HepG2 (cell line): ENCODE measurements around the gene PARP6. TPM values are rescaled to one million over a fixed set of nuclear protein-coding genes. Genes with fewer than 3 reads are reported as not detected.

Experiments used
- ATAC-seq: fragments of 200-7000 bp; cut with Tn5 transposase; 3 replicates; pipeline ENCODE4 v1.9.1; 2020; ENCODE audit warnings: mild to moderate bottlenecking, moderate library complexity
- BruUV-seq: library from RNA; stranded (reverse); fragments of 400-500 nt; replicated peaks from 2 replicates; lab custom pipeline; 2021; lab: Mats Ljungman, UMichigan
- CTCF ChIA-PET: fragments of 300-600 bp; formaldehyde crosslinking; extraction: SDS; loops from one replicate; lab custom pipeline; 2021; ENCODE audit warnings: low total read pairs, inconsistent platforms, low intra/inter-chr PET ratio; lab: Yijun Ruan, JAX
- POLR2A ChIA-PET: fragments of 350-600 bp; sonication (Branson Sonifier 250); formaldehyde crosslinking; loops from one replicate; lab custom pipeline; 2020; ENCODE audit warnings: antibody characterized with exemption, inconsistent platforms; lab: Yijun Ruan, JAX
- DNase-seq: peaks from one replicate; pipeline ENCODE4 v3.0.0-alpha.2; 2015; ENCODE audit warnings: low spot score
- FAIRE-seq: peaks from 3 replicates; lab custom pipeline; 2011; peaks lifted over from hg19 to GRCh38; lab: Jason Lieb, UNC
- H2AFZ ChIP-seq: one replicate; pipeline ENCODE4 v1.6.1; 2011; ENCODE audit warnings: low read length, inconsistent platforms
- H3K27ac ChIP-seq: fragments of 300-600 bp; 3 replicates; pipeline ENCODE4 v1.8.0; 2011; ENCODE audit warnings: mixed run types, mild to moderate bottlenecking, mixed read lengths, low read length, inconsistent platforms; ENCODE audit not compliant: insufficient read depth; ENCODE audit errors: extremely low read length
- H3K27me3 ChIP-seq, 2 experiments: fragments of 200-600 bp in 1 of 2; 2 replicates in 1 of 2; 3 replicates in 1 of 2; pipeline versions ENCODE4 v1.6.0 to v1.8.0; 2011; ENCODE audit warnings: low read length in 2 of 2, mild to moderate bottlenecking in 2 of 2, moderate library complexity in 2 of 2, inconsistent platforms in 1 of 2; ENCODE audit not compliant: insufficient read depth in 2 of 2, control insufficient read depth in 1 of 2
- H3K36me3 ChIP-seq, 2 experiments: fragments of 200-600 bp in 1 of 2; replicated peaks in 1 of 2; 2 replicates in 1 of 2; 3 replicates in 1 of 2; pipeline versions ENCODE4 v1.5.1 to v1.8.0; 2011; ENCODE audit warnings: low read length in 2 of 2, inconsistent platforms in 1 of 2; ENCODE audit not compliant: insufficient read depth in 2 of 2, control insufficient read depth in 1 of 2
- H3K4me1 ChIP-seq: 2 replicates; pipeline ENCODE4 v1.5.1; 2012; ENCODE audit warnings: low read length, inconsistent platforms; ENCODE audit not compliant: insufficient read depth
- H3K4me2 ChIP-seq: 2 replicates; pipeline ENCODE4 v1.6.0; 2011; ENCODE audit warnings: low read depth, low read length, inconsistent platforms
- H3K4me3 ChIP-seq, 3 experiments: fragments of 200-600 bp in 1 of 3; sonication (generic), shearing (Covaris generic) in 1 of 3; replicated peaks in 1 of 3; 2 replicates each; pipeline ENCODE4 v1.5.1; 2011 to 2016; ENCODE audit warnings: low read length in 3 of 3, inconsistent platforms in 2 of 3, low read depth in 2 of 3, mild to moderate bottlenecking in 2 of 3, control low read depth in 1 of 3, mixed read lengths in 1 of 3; ENCODE audit not compliant: insufficient read depth in 1 of 3
- H3K79me2 ChIP-seq: one replicate; pipeline ENCODE4 v1.6.1; 2011; ENCODE audit warnings: low read length, inconsistent platforms; ENCODE audit not compliant: insufficient read depth
- H3K9ac ChIP-seq: 2 replicates; pipeline ENCODE4 v1.6.0; 2011; ENCODE audit warnings: mild to moderate bottlenecking, low read depth, low read length, inconsistent platforms; ENCODE audit not compliant: insufficient read depth
- H3K9me3 ChIP-seq: 2 replicates; pipeline ENCODE4 v1.5.1; 2012; ENCODE audit warnings: mild to moderate bottlenecking, low read length
- H4K20me1 ChIP-seq: 2 replicates; pipeline ENCODE4 v1.6.0; 2011; ENCODE audit warnings: inconsistent platforms, mild to moderate bottlenecking, low read length, moderate library complexity; ENCODE audit not compliant: insufficient read depth
- ELF3 ChIP-seq: IDR thresholded peaks from 2 replicates; pipeline ENCODE4 v1.6.1; 2016; ENCODE audit warnings: missing genetic modification reagents, missing compliant biosample characterization
- EP300 ChIP-seq, 3 experiments: sonication (generic) in 1 of 3; formaldehyde crosslinking in 1 of 3; IDR thresholded peaks; 2 replicates each; pipeline versions ENCODE4 v1.5.1 to v1.6.1; 2011 to 2020; ENCODE audit warnings: low read depth in 2 of 3, low read length in 2 of 3, borderline replicate concordance in 1 of 3, improper control_type of control experiment in 1 of 3, mild to moderate bottlenecking in 1 of 3, missing genetic modification reagents in 1 of 3, moderate library complexity in 1 of 3
- PHB2 ChIP-seq: fragments of 450-650 bp; IDR thresholded peaks from 2 replicates; pipeline ENCODE4 v1.6.1; 2018; ENCODE audit not compliant: partially characterized antibody
- U2AF2 ChIP-seq: fragments of 200-400 bp; formaldehyde crosslinking; IDR thresholded peaks from 2 replicates; pipeline ENCODE4 v1.6.1; 2017; ENCODE audit warnings: low read depth, mild to moderate bottlenecking, low read length
- ZEB1 ChIP-seq: IDR thresholded peaks from 2 replicates; pipeline ENCODE4 v1.6.1; 2012; ENCODE audit warnings: mild to moderate bottlenecking, low read depth, inconsistent platforms; ENCODE audit not compliant: insufficient replicate concordance
- ZNF563 ChIP-seq: sonication (generic); formaldehyde crosslinking; IDR thresholded peaks from 2 replicates; pipeline ENCODE4 v1.8.0; 2022; ENCODE audit warnings: mild to moderate bottlenecking, moderate library complexity, missing genetic modification reagents
- ZNF614 ChIP-seq: IDR thresholded peaks from 2 replicates; pipeline ENCODE4 v1.6.1; 2018; ENCODE audit warnings: missing biosample characterization, missing genetic modification reagents, inconsistent platforms, borderline replicate concordance
- ZNF766 ChIP-seq: sonication (generic); formaldehyde crosslinking; IDR thresholded peaks from 2 replicates; pipeline ENCODE4 v1.5.0; 2020; ENCODE audit warnings: missing genetic modification reagents, borderline replicate concordance
- ZSCAN25 ChIP-seq: sonication (generic); formaldehyde crosslinking; IDR thresholded peaks from 2 replicates; pipeline ENCODE4 v1.8.0; 2022; ENCODE audit warnings: mild to moderate bottlenecking, missing genetic modification reagents
- WGBS: methylation state at CpG from one replicate; pipeline ENCODE4 v1.1.6; 2017; ENCODE audit warnings: low lambda C conversion rate; 5-methylcytosine and 5-hydroxymethylcytosine counted together
- in situ Hi-C: cut with HindIII; loops from 2 replicates; pipeline ENCODE4 v1.10.0; 2017; ENCODE audit warnings: low pct_unique_long_range_greater_than_20kb; ENCODE audit not compliant: extremely low pct_ligation_motif_present
- intact Hi-C: fragments of 100-400 bp; cut with micrococcal nuclease; formaldehyde crosslinking; loops from one replicate; pipeline ENCODE4 v1.10.0; 2022; ENCODE audit not compliant: unreplicated experiment
- polyA plus RNA-seq, 8 experiments: library from polyadenylated mRNA; depleted of rRNA in 3 of 8; stranded (reverse) in 7 of 8; unstranded in 1 of 8; fragments of >200 nt; fragmentation: Illumina TruSeq in 4 of 8; extraction: Trizol in 4 of 8; gene quantifications; 2 replicates each; pipeline versions ENCODE4 v1.2.1 to v1.2.3, GENCODE V29; 2011 to 2016; ENCODE audit warnings: low read depth in 4 of 8, missing spikeins in 1 of 8, mixed read lengths in 1 of 8; ENCODE audit not compliant: insufficient read depth in 1 of 8
- total RNA-seq, 5 experiments: library from RNA; depleted of rRNA; stranded (reverse); fragments of >200 nt; fragmentation: Illumina TruSeq; extraction: Trizol; gene quantifications; 2 replicates each; pipeline ENCODE4 v1.2.3, GENCODE V29; 2016; ENCODE audit warnings: low read depth in 1 of 5
- TF ChIP-seq, protein P1 (sequence below): IDR thresholded peaks from 2 replicates; pipeline ENCODE4 v1.6.1; 2012; ENCODE audit warnings: low read length, improper control_type of control experiment
- TF ChIP-seq, protein P2 (sequence below): sonication (generic); formaldehyde crosslinking; IDR thresholded peaks from 2 replicates; pipeline ENCODE4 v1.5.0; 2020; ENCODE audit warnings: missing genetic modification reagents, mild to moderate bottlenecking, borderline replicate concordance
- TF ChIP-seq, protein P3 (sequence below): sonication (generic); formaldehyde crosslinking; IDR thresholded peaks from 2 replicates; pipeline ENCODE4 v1.4.0; 2020; ENCODE audit warnings: missing genetic modification reagents

The PARP6 gene
- total and polyA plus RNA-seq, 2 of the 13 experiments (the other 11 are each of a cell fraction or from before 2014, with no cell fraction given), result 0.22 to 0.87 TPM

DNA sequence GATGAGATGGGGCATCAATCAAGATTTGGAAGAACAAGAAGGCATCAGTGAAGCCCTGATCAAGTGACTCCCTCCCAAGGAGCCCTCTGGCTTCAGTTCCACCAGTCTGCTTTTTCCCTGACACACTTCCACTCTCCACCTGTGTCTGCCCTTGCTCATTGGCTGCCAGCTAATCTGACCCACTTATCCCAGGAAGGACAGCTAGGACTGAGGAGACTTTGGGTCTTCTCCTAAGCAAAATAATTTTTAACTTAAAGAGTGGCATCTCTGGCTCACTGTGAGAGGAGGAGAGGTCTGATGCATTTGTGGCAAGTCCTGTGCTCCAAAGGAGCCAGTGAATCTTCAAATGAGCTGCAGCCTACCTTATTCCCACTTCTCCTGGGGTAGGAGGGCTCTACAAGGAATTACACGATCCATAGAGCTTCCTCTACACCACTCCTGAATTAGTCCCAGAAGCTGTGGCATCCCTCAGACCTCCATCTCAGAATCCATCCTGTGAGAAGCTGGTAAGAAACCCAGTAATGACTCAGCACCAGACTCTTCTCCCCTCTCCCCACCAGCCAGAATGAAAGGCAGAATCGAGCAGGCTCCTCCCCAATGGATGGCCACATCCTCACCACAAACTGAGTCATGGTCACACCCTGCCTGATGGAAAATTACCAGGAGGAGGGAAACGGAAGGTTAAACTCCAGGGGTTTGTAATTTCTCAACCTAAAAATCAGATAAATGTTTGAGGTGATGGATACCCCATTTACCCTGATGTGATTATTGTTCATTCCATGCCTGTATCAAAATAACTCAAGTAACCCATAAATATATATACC, 35.1 kb downstream of the PARP6 start:
- Histone ChIP-seq H3K27ac (peak overlapping the region; percentile 36), H3K9me3 (no peaks in the 10 kb centered on the region), H3K36me3 (no peaks in the 10 kb centered on the region), H3K27me3 (peaks cover 0 to 3% of the 10 kb centered on the region in 2 experiments; a peak in 1 of 5 replicates), H3K79me2 (no peaks in the 10 kb centered on the region), H2AFZ (no peak overlapping the region), H3K4me1 (peaks cover 53% of the 10 kb centered on the region), H4K20me1 (no peaks in the 10 kb centered on the region), H3K4me3 (peak overlapping the region in 2 of 3 experiments; percentile 31 to 43; a peak in 3 of 6 replicates), H3K9ac (peak overlapping the region; percentile 50), H3K4me2 (peak overlapping the region; percentile 72)
- in situ Hi-C loops (no loop called here), intact Hi-C loops (no loop called here)
- ATAC-seq (peak; percentile 78), DNase-seq (peak; percentile 85), FAIRE-seq (peak; percentile 89)
- TSS peak; percentile 98 for BruUV-seq
- WGBS, result 10% methylated on average over 3 of the region's 3 CpGs
- ChIA-PET POLR2A (interaction anchor here (0.7 to 2.0 kb wide), 3 partner anchors 10 to 138 kb away, joined by 3 to 9 read pairs (median 6); partner anchors contain the start of gene HEXA), CTCF (no interaction called here)
- peak in 1 of 2 experiments; percentile 77; a peak in 2 of 4 replicates for TF ChIP-seq EP300 (IDR thresholded peaks at IDR 0.05; ENCODE audit: low read depth in 2 of 2, low read length in 2 of 2)
- no peak for TF ChIP-seq EP300 (CRISPR knock-in tag; IDR thresholded peaks at IDR 0.05; ENCODE audit: borderline replicate concordance)
- no peak for TF ChIP-seq ZNF614 (CRISPR knock-in tag)
- TF ChIP-seq, protein P1, sequence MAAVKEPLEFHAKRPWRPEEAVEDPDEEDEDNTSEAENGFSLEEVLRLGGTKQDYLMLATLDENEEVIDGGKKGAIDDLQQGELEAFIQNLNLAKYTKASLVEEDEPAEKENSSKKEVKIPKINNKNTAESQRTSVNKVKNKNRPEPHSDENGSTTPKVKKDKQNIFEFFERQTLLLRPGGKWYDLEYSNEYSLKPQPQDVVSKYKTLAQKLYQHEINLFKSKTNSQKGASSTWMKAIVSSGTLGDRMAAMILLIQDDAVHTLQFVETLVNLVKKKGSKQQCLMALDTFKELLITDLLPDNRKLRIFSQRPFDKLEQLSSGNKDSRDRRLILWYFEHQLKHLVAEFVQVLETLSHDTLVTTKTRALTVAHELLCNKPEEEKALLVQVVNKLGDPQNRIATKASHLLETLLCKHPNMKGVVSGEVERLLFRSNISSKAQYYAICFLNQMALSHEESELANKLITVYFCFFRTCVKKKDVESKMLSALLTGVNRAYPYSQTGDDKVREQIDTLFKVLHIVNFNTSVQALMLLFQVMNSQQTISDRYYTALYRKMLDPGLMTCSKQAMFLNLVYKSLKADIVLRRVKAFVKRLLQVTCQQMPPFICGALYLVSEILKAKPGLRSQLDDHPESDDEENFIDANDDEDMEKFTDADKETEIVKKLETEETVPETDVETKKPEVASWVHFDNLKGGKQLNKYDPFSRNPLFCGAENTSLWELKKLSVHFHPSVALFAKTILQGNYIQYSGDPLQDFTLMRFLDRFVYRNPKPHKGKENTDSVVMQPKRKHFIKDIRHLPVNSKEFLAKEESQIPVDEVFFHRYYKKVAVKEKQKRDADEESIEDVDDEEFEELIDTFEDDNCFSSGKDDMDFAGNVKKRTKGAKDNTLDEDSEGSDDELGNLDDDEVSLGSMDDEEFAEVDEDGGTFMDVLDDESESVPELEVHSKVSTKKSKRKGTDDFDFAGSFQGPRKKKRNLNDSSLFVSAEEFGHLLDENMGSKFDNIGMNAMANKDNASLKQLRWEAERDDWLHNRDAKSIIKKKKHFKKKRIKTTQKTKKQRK, result no peak
- no peak for TF ChIP-seq ZNF766 (CRISPR knock-in tag)
- TF ChIP-seq U2AF2, result no peak
- TF ChIP-seq ZNF563 (CRISPR knock-in tag), result no peak
- TF ChIP-seq, protein P2, sequence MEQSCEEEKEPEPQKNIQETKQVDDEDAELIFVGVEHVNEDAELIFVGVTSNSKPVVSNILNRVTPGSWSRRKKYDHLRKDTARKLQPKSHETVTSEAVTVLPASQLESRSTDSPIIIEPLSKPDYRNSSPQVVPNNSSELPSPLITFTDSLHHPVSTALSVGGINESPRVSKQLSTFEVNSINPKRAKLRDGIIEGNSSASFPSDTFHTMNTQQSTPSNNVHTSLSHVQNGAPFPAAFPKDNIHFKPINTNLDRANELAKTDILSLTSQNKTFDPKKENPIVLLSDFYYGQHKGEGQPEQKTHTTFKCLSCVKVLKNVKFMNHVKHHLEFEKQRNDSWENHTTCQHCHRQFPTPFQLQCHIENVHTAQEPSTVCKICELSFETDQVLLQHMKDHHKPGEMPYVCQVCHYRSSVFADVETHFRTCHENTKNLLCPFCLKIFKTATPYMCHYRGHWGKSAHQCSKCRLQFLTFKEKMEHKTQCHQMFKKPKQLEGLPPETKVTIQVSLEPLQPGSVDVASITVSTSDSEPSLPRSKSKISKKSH (CRISPR knock-in tag), result no peak
- no peak for TF ChIP-seq ZSCAN25 (CRISPR knock-in tag)
- TF ChIP-seq, protein P3, sequence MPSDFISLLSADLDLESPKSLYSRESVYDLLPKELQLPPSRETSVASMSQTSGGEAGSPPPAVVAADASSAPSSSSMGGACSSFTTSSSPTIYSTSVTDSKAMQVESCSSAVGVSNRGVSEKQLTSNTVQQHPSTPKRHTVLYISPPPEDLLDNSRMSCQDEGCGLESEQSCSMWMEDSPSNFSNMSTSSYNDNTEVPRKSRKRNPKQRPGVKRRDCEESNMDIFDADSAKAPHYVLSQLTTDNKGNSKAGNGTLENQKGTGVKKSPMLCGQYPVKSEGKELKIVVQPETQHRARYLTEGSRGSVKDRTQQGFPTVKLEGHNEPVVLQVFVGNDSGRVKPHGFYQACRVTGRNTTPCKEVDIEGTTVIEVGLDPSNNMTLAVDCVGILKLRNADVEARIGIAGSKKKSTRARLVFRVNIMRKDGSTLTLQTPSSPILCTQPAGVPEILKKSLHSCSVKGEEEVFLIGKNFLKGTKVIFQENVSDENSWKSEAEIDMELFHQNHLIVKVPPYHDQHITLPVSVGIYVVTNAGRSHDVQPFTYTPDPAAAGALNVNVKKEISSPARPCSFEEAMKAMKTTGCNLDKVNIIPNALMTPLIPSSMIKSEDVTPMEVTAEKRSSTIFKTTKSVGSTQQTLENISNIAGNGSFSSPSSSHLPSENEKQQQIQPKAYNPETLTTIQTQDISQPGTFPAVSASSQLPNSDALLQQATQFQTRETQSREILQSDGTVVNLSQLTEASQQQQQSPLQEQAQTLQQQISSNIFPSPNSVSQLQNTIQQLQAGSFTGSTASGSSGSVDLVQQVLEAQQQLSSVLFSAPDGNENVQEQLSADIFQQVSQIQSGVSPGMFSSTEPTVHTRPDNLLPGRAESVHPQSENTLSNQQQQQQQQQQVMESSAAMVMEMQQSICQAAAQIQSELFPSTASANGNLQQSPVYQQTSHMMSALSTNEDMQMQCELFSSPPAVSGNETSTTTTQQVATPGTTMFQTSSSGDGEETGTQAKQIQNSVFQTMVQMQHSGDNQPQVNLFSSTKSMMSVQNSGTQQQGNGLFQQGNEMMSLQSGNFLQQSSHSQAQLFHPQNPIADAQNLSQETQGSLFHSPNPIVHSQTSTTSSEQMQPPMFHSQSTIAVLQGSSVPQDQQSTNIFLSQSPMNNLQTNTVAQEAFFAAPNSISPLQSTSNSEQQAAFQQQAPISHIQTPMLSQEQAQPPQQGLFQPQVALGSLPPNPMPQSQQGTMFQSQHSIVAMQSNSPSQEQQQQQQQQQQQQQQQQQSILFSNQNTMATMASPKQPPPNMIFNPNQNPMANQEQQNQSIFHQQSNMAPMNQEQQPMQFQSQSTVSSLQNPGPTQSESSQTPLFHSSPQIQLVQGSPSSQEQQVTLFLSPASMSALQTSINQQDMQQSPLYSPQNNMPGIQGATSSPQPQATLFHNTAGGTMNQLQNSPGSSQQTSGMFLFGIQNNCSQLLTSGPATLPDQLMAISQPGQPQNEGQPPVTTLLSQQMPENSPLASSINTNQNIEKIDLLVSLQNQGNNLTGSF (CRISPR knock-in tag), result no peak
- no peak for TF ChIP-seq ZEB1
- TF ChIP-seq ELF3 (CRISPR knock-in tag), result no peak
- TF ChIP-seq PHB2, result no peak
